ENCODE data around the gene TFAP2E.

DNA sequence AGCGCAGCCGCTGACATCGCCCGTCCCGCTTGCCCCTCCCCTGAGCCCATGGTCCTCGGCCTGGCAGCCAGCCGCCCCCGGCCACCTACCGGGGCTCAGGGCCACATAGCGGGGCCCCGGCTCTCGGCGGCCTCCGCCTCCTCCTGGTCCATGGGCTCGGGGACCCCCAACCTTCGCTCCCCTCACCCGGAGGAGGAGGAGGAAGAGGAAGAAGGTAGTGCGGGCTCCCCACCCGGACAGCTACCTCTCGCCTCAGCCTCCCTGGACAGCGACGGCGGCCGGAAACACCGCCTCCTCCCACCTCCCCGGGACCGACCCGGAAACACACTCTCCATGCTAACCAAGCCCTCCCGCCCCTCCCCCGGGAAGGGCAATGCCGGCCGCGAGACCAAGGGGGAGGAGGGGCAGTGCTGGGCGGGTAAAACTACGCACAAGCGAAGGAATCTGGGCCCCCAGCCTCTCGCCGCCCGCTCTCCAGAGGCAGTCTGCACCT, 15.9 kb upstream of the TFAP2E start, which contains the start of gene KIAA0319L:
- TF ChIP-seq, protein P1, sequence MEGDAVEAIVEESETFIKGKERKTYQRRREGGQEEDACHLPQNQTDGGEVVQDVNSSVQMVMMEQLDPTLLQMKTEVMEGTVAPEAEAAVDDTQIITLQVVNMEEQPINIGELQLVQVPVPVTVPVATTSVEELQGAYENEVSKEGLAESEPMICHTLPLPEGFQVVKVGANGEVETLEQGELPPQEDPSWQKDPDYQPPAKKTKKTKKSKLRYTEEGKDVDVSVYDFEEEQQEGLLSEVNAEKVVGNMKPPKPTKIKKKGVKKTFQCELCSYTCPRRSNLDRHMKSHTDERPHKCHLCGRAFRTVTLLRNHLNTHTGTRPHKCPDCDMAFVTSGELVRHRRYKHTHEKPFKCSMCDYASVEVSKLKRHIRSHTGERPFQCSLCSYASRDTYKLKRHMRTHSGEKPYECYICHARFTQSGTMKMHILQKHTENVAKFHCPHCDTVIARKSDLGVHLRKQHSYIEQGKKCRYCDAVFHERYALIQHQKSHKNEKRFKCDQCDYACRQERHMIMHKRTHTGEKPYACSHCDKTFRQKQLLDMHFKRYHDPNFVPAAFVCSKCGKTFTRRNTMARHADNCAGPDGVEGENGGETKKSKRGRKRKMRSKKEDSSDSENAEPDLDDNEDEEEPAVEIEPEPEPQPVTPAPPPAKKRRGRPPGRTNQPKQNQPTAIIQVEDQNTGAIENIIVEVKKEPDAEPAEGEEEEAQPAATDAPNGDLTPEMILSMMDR (IDR thresholded peaks at IDR 0.05; ENCODE audit: low read depth, low read length, missing input control): no peak
- TF ChIP-seq GABPA (IDR thresholded peaks at IDR 0.05 in 1 of 2, conservative IDR thresholded peaks at IDR 0.05 in 1 of 2): peak; percentile 69 to 91
- TF ChIP-seq ZBTB33 (IDR thresholded peaks at IDR 0.05): no peak
- no peak for TF ChIP-seq YY1 (IDR thresholded peaks at IDR 0.05)
- TF ChIP-seq JUND (IDR thresholded peaks at IDR 0.05): no peak
- no peak for TF ChIP-seq TAF1 (conservative IDR thresholded peaks at IDR 0.05)
- TF ChIP-seq, protein P2, sequence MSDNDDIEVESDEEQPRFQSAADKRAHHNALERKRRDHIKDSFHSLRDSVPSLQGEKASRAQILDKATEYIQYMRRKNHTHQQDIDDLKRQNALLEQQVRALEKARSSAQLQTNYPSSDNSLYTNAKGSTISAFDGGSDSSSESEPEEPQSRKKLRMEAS (IDR thresholded peaks at IDR 0.05): no peak
- peak; percentile 95 for TF ChIP-seq REST (IDR thresholded peaks at IDR 0.05)
- TF ChIP-seq RAD21 (IDR thresholded peaks at IDR 0.05): no peak
- peak in 1 of 2 donors; percentile 28 for TF ChIP-seq RXRA (IDR thresholded peaks at IDR 0.05)
- no peak for TF ChIP-seq EGR1 (IDR thresholded peaks at IDR 0.05; ENCODE audit: low read depth in 2 of 2)
- TF ChIP-seq FOXA1 (IDR thresholded peaks at IDR 0.05): peak; percentile 20
